Epithelial cell of prostate (primary cell): ENCODE measurements around the gene WWP2.
"Not testable (repeated sequence)": the region's sequence is repeated elsewhere in the genome, so short reads cannot be mapped to it uniquely, and the experiment has no call there.

Source experiments
- DNase-seq: peaks from one replicate; pipeline ENCODE4 v3.0.0-alpha.2; 2011; ENCODE audit warnings: low read depth, low spot score
- H3K27ac ChIP-seq: fragments of 450-650 bp; 2 replicates; pipeline ENCODE4 v1.5.1; 2017; ENCODE audit warnings: mild to moderate bottlenecking

WWP2 gene

GRCh38 chr16:69784586-69784985, 22.5 kb downstream of the WWP2 start:
- no peak overlapping the region for H3K27ac ChIP-seq
- DNase-seq: no peak

- no peak overlapping the region for H3K27ac ChIP-seq
- no peak for DNase-seq
Observed at GRCh38 chr16:69787883-69788282, 25.8 kb downstream of the WWP2 start.

GRCh38 chr16:69791391-69791847, 29.3 kb downstream of the WWP2 start:
- DNase-seq, H3K27ac ChIP-seq: not testable (repeated sequence)

DNA sequence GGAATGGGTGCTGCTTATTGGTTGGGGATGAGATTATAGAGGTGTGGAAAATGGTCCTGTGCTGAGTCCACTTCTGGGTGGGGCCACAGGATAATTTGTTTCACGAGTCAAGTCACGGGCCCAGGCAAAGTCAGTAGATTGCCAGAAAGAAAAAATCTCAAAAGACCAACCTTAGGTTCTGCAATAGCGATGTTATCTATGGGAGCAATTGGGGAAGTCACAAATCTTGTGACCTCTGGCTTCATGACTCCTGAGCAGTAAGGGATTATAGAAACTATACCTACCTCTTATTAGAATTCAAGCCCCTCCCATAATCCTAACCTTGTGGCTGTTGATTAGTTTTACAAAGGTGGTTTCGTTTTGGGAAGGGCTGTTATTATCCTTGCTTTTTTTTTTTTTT, 31.4 kb downstream of the WWP2 start:
- no peak overlapping the region for H3K27ac ChIP-seq
- DNase-seq: no peak

GRCh38 chr16:69794486-69794885, 32.4 kb downstream of the WWP2 start:
- no peak for DNase-seq

DNA sequence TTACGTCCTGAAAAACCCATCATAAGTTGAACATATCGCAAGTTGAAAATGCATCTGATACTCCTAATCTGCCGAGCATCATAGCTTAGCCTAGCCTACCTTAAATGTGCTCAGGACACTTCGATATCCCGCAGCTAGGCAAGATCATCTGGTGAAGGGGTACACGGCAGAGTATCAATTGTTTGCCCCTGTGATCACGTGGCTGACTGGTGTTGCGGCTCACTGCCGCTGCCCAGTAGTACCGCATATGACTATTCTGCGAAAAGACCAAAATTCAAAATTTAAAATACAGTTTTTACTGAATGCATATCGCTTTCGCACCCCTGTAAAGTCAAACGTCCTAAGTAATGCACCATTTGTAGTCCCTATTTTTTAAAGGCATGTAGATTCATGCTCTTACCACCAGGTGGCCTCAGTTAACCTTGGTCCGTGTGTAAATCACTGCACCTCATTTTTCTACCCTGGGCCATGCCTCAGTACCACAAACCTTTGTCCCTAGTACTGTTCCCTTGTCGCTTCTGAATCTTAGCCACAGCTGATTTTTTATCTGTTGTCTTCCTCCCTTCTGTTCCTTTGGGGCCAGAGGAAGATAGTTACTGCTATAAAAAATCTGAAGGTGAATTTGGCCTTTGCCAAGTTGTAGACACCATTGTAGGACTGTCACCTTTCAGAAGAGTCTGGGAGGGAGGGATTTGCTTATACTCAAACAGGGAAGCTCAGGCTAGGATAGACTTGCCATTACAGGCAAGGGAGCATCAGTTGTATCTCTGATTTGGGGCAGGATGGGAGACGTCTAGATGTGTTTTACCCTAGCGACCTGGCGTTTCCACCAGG, 34.4 kb downstream of the WWP2 start:
- H3K27ac ChIP-seq: no peak overlapping the region
- peak; percentile 8 for DNase-seq

More at GRCh38 chr16:69794486-69794885, 32.4 kb downstream of the WWP2 start:
- H3K27ac ChIP-seq: no peak overlapping the region

DNA sequence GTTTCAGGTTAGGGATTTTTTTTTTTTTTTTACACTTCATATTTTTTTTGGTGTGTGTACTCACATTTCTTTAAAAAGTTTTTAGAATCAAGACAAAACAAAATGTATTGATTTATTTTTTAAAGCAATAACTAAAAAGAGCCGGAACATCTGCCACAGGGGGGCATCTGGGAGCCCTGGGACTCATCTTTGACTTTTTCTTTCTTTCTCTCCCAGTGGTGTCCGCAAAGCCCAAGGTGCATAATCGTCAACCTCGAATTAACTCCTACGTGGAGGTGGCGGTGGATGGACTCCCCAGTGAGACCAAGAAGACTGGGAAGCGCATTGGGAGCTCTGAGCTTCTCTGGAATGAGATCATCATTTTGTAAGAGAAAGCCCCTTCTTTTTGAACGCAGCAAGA, 36.3 kb downstream of the WWP2 start:
- no peak for DNase-seq
- no peak overlapping the region for H3K27ac ChIP-seq

- DNase-seq: no peak
- H3K27ac ChIP-seq: no peak overlapping the region
Observed at GRCh38 chr16:69799611-69800031, 37.5 kb downstream of the WWP2 start.

DNA sequence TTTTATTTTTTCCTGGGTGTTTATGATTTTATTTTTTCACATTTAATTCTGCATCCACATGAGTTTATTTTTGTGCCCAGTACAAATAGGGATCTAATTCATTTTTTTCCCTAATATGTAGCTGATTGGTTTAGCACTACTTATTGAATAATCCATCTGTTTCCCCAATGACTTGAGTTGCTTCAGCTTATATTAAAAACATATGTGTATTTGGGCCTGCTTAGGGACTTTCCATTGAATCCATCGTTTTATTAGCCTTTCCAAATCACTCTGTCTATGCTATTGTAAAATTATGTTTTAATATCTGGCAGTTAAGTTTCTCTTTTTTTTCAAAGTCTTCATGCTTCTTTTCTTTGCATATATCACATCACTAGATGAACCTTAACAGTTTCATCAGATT, 42.2 kb downstream of the WWP2 start:
- H3K27ac ChIP-seq: no peak overlapping the region
- no peak for DNase-seq

GRCh38 chr16:69806776-69807175, 44.6 kb downstream of the WWP2 start:
- not testable (repeated sequence) for DNase-seq, H3K27ac ChIP-seq

GRCh38 chr16:69812688-69813014, 50.5 kb downstream of the WWP2 start:
- no peak for DNase-seq
- H3K27ac ChIP-seq: peak overlapping the region; percentile 2

DNA sequence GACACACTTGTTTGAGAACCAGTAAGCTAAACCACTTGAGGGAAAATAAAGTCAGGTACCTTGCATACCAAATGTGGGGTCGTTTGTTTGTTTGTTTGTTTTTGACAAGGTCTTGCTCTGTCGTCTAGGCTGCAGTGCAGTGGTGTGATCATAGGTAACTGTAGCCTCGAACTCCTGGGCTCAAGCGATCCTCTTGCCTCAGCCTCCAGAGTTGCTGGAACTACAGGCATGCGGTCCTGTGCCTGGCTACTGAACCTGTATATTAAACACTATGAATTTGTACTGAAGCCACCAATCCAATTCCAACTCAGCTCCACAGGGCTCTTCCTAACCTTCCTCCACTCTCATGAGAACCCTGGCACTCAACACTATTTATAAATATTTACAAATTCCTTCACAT, 51.9 kb downstream of the WWP2 start:
- DNase-seq: no peak
- no peak overlapping the region for H3K27ac ChIP-seq

DNA sequence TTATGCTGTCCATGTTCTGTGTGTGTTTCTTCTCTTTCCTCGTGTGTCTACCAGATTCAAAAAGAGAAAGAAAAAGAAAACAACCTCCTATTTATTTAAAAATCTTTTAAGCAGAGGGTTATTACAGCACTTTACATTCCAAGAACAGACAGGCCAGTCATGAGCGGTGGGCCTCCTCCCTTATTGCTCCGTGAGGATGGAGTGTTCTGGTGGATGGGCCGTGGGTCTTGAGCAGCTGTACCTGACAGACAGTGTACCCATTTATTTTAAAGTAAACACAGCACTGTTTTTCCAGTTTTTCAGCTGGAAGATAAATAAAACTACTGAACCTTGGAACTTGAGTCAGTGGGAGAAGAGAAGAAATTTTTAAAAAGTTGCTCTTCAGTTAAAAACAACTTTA, 52.4 kb downstream of the WWP2 start:
- no peak for DNase-seq
- H3K27ac ChIP-seq: no peak overlapping the region

GRCh38 chr16:69815216-69815883, 53.2 kb downstream of the WWP2 start:
- not testable (repeated sequence) for DNase-seq, H3K27ac ChIP-seq

- DNase-seq: no peak
- H3K27ac ChIP-seq: no peak overlapping the region
Observed at GRCh38 chr16:69816996-69817395, 54.9 kb downstream of the WWP2 start.

DNA sequence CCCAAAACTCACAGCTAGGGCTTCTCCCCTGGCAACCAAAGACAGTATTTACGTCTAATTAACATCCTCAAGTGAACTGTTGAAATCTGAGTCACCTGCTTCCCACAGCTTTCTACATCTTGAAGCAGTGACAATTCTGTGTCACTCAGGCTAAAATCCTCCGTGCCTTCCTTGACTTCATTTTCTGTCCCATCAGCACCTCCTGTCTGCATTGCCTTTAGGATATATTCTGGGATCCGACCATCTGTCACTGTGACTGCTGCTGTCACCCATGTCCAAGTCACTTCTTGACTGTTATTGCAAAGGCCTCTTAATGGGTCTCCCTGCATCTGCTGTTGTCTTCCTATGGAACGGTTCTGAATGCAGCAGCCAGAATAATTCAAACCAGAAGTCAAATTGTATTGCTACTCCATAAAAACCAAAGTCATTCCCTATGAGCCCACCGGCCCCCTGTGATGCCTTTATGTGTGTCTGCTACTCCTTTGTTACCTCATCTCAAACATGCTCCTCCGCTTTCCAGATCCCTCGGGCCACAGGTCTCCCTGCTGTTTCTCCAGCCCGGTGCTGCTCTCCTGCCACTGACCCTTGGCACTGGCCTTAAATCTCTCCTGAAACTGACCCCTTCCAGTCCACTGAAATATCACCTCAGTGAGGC, 56.9 kb downstream of the WWP2 start:
- H3K27ac ChIP-seq: no peak overlapping the region
- DNase-seq: no peak

- H3K27ac ChIP-seq: no peak overlapping the region
- DNase-seq: no peak
Observed at GRCh38 chr16:69820926-69821541, 58.9 kb downstream of the WWP2 start.

- no peak for DNase-seq
Observed at GRCh38 chr16:69821844-69822173, 59.7 kb downstream of the WWP2 start.

GRCh38 chr16:69822174-69822935, 60.2 kb downstream of the WWP2 start:
- no peak for DNase-seq
- no peak overlapping the region for H3K27ac ChIP-seq

More at GRCh38 chr16:69821844-69822173, 59.7 kb downstream of the WWP2 start:
- H3K27ac ChIP-seq: no peak overlapping the region
